IgD-negative memory B cell (primary cell): ENCODE measurements around the gene TCL1A. TPM values are rescaled to one million over a fixed set of nuclear protein-coding genes. Genes with fewer than 3 reads are reported as not detected.

Experiments used
- H3K27ac Mint-ChIP-seq, 3 donors: one replicate each; pipeline ENCODE4 v1.8.0; 2020 to 2022; ENCODE audit warnings: mild to moderate bottlenecking in 3 of 3, mixed read lengths in 3 of 3, moderate library complexity in 1 of 3
- H3K27me3 Mint-ChIP-seq: one replicate; pipeline ENCODE4 v1.8.0; 2021; ENCODE audit warnings: mixed read lengths
- H3K36me3 Mint-ChIP-seq: one replicate; pipeline ENCODE4 v1.8.0; 2020; ENCODE audit warnings: mild to moderate bottlenecking, mixed read lengths
- H3K4me1 Mint-ChIP-seq, 3 donors: one replicate each; pipeline ENCODE4 v1.8.0; 2020 to 2022; ENCODE audit warnings: mixed read lengths in 3 of 3, mild to moderate bottlenecking in 1 of 3
- H3K4me3 Mint-ChIP-seq, 4 donors: one replicate each; pipeline ENCODE4 v1.8.0; 2020 to 2022; ENCODE audit warnings: mild to moderate bottlenecking in 4 of 4, mixed read lengths in 4 of 4, moderate library complexity in 3 of 4
- H3K9me3 Mint-ChIP-seq, 3 donors: one replicate each; pipeline ENCODE4 v1.8.0; 2020 to 2021; ENCODE audit warnings: mixed read lengths in 3 of 3, mild to moderate bottlenecking in 1 of 3
- polyA plus RNA-seq: library from polyadenylated mRNA; unstranded; fragments of 300-500 nt; fragmentation: Illumina TruSeq; gene quantifications from one replicate; pipeline ENCODE4 v1.2.3, GENCODE V29; 2021

The TCL1A gene
- polyA plus RNA-seq, 1 donor from 2014 or later = 4.9 TPM

GRCh38 chr14:95725685-95726336 lies 11.9 kb upstream of the TCL1A start:
- Mint-ChIP-seq H3K27ac (peak overlapping the region in 1 of 3 donors; percentile 12), H3K36me3 (peaks cover 6% of the 10 kb centered on the region), H3K27me3 (peaks cover 30% of the 10 kb centered on the region), H3K4me3 (no peak overlapping the region), H3K9me3 (peaks cover 0 to 13% (median 2%) of the 10 kb centered on the region in 3 donors), H3K4me1 (peaks cover 0 to 4% (median 0%) of the 10 kb centered on the region in 3 donors)

GRCh38 chr14:95722525-95723190 lies 8.7 kb upstream of the TCL1A start:
- peaks cover 18% of the 10 kb centered on the region for H3K27me3 Mint-ChIP-seq
- no peaks in the 10 kb centered on the region for H3K4me1 Mint-ChIP-seq
- no peak overlapping the region for H3K4me3 Mint-ChIP-seq
- no peak overlapping the region for H3K27ac Mint-ChIP-seq
- H3K9me3 Mint-ChIP-seq = peaks cover 2 to 13% (median 2%) of the 10 kb centered on the region in 3 donors
- H3K36me3 Mint-ChIP-seq = peaks cover 2% of the 10 kb centered on the region

GRCh38 chr14:95712398-95712797 lies 1.5 kb downstream of the TCL1A start:
- H3K4me1 Mint-ChIP-seq = peaks cover 6 to 14% (median 8%) of the 10 kb centered on the region in 3 donors
- H3K27ac Mint-ChIP-seq = peak overlapping the region in 1 of 3 donors; percentile 63
- peak overlapping the region in 2 of 4 donors; percentile 49 to 56 for H3K4me3 Mint-ChIP-seq
- peaks cover 59% of the 10 kb centered on the region for H3K27me3 Mint-ChIP-seq
- H3K36me3 Mint-ChIP-seq = peaks cover 6% of the 10 kb centered on the region
- peaks cover 0 to 5% (median 2%) of the 10 kb centered on the region in 3 donors for H3K9me3 Mint-ChIP-seq

GRCh38 chr14:95711476-95712176 lies 2.3 kb downstream of the TCL1A start:
- Mint-ChIP-seq H3K4me1 (peaks cover 6 to 14% (median 8%) of the 10 kb centered on the region in 3 donors), H3K36me3 (peaks cover 2% of the 10 kb centered on the region), H3K27ac (peak overlapping the region in 1 of 3 donors; percentile 63), H3K27me3 (peaks cover 56% of the 10 kb centered on the region), H3K9me3 (peaks cover 0 to 5% (median 0%) of the 10 kb centered on the region in 3 donors), H3K4me3 (peak overlapping the region in 2 of 4 donors; percentile 68)

- H3K9me3 Mint-ChIP-seq = peaks cover 0 to 5% (median 0%) of the 10 kb centered on the region in 3 donors
- H3K4me3 Mint-ChIP-seq = no peak overlapping the region
- H3K27me3 Mint-ChIP-seq = peaks cover 61% of the 10 kb centered on the region
- peaks cover 2% of the 10 kb centered on the region for H3K36me3 Mint-ChIP-seq
- H3K27ac Mint-ChIP-seq = no peak overlapping the region
- H3K4me1 Mint-ChIP-seq = peaks cover 6 to 14% (median 8%) of the 10 kb centered on the region in 3 donors
These were observed 3.8 kb downstream of the TCL1A start for GRCh38 chr14:95710106-95710505.

- H3K27ac Mint-ChIP-seq = no peak overlapping the region
- peaks cover 0 to 7% (median 5%) of the 10 kb centered on the region in 3 donors for H3K4me1 Mint-ChIP-seq
- peaks cover 59% of the 10 kb centered on the region for H3K27me3 Mint-ChIP-seq
- H3K4me3 Mint-ChIP-seq = no peak overlapping the region
- H3K9me3 Mint-ChIP-seq = peaks cover 0 to 5% (median 0%) of the 10 kb centered on the region in 3 donors
- peaks cover 2% of the 10 kb centered on the region for H3K36me3 Mint-ChIP-seq
These were observed 6.6 kb downstream of the TCL1A start for GRCh38 chr14:95707327-95707726.

- peaks cover 54% of the 10 kb centered on the region for H3K27me3 Mint-ChIP-seq
- no peaks in the 10 kb centered on the region for H3K4me1 Mint-ChIP-seq
- H3K4me3 Mint-ChIP-seq = no peak overlapping the region
- no peak overlapping the region for H3K27ac Mint-ChIP-seq
- peaks cover 4% of the 10 kb centered on the region for H3K36me3 Mint-ChIP-seq
- peaks cover 0 to 4% (median 0%) of the 10 kb centered on the region in 3 donors for H3K9me3 Mint-ChIP-seq
These were observed 8.4 kb downstream of the TCL1A start for GRCh38 chr14:95705518-95705917.

- Mint-ChIP-seq H3K9me3 (no peaks in the 10 kb centered on the region), H3K4me3 (no peak overlapping the region), H3K36me3 (peaks cover 1% of the 10 kb centered on the region), H3K27ac (no peak overlapping the region), H3K27me3 (peaks cover 54% of the 10 kb centered on the region), H3K4me1 (peaks cover 0 to 3% (median 2%) of the 10 kb centered on the region in 3 donors)
These were observed 10.1 kb downstream of the TCL1A start for GRCh38 chr14:95703805-95704204.

GRCh38 chr14:95703341-95703740 lies 10.6 kb downstream of the TCL1A start:
- Mint-ChIP-seq H3K36me3 (peaks cover 1% of the 10 kb centered on the region), H3K4me3 (no peak overlapping the region), H3K4me1 (peaks cover 2 to 5% (median 3%) of the 10 kb centered on the region in 3 donors), H3K27ac (no peak overlapping the region), H3K27me3 (peaks cover 53% of the 10 kb centered on the region), H3K9me3 (no peaks in the 10 kb centered on the region)

GRCh38 chr14:95701846-95702221 lies 12.1 kb downstream of the TCL1A start:
- Mint-ChIP-seq H3K9me3 (no peaks in the 10 kb centered on the region), H3K36me3 (peaks cover 1% of the 10 kb centered on the region), H3K4me1 (peaks cover 13 to 15% (median 13%) of the 10 kb centered on the region in 3 donors), H3K27me3 (peaks cover 60% of the 10 kb centered on the region), H3K27ac (no peak overlapping the region), H3K4me3 (no peak overlapping the region)

GRCh38 chr14:95700221-95700976 lies 13.5 kb downstream of the TCL1A start:
- H3K27me3 Mint-ChIP-seq = peaks cover 64% of the 10 kb centered on the region
- no peak overlapping the region for H3K27ac Mint-ChIP-seq
- H3K9me3 Mint-ChIP-seq = no peaks in the 10 kb centered on the region
- H3K4me1 Mint-ChIP-seq = peaks cover 21 to 23% (median 21%) of the 10 kb centered on the region in 3 donors
- peak overlapping the region in 1 of 4 donors; percentile 17 for H3K4me3 Mint-ChIP-seq
- peaks cover 1% of the 10 kb centered on the region for H3K36me3 Mint-ChIP-seq

- H3K4me3 Mint-ChIP-seq = peak overlapping the region in 1 of 4 donors; percentile 47
- peaks cover 21 to 23% (median 23%) of the 10 kb centered on the region in 3 donors for H3K4me1 Mint-ChIP-seq
- no peak overlapping the region for H3K27ac Mint-ChIP-seq
- H3K36me3 Mint-ChIP-seq = peaks cover 1% of the 10 kb centered on the region
- peaks cover 65% of the 10 kb centered on the region for H3K27me3 Mint-ChIP-seq
- H3K9me3 Mint-ChIP-seq = no peaks in the 10 kb centered on the region
These were observed 14.5 kb downstream of the TCL1A start for GRCh38 chr14:95699412-95699811.

GRCh38 chr14:95698287-95698686 lies 15.6 kb downstream of the TCL1A start:
- Mint-ChIP-seq H3K27ac (no peak overlapping the region), H3K27me3 (peaks cover 63% of the 10 kb centered on the region)

GRCh38 chr14:95697764-95698163 lies 16.2 kb downstream of the TCL1A start:
- H3K27ac Mint-ChIP-seq = no peak overlapping the region
- peak overlapping the region in 3 of 4 donors; percentile 39 to 85 (median 67) for H3K4me3 Mint-ChIP-seq
- H3K27me3 Mint-ChIP-seq = peaks cover 64% of the 10 kb centered on the region
- H3K36me3 Mint-ChIP-seq = peaks cover 1% of the 10 kb centered on the region
- H3K9me3 Mint-ChIP-seq = no peaks in the 10 kb centered on the region
- peaks cover 21 to 24% (median 23%) of the 10 kb centered on the region in 3 donors for H3K4me1 Mint-ChIP-seq

More at GRCh38 chr14:95698287-95698686, 15.6 kb downstream of the TCL1A start:
- Mint-ChIP-seq H3K36me3 (peaks cover 1% of the 10 kb centered on the region), H3K4me3 (peak overlapping the region in 2 of 4 donors; percentile 34 to 58), H3K9me3 (no peaks in the 10 kb centered on the region), H3K4me1 (peaks cover 21 to 23% (median 23%) of the 10 kb centered on the region in 3 donors)
